MM.1S (cell line): ENCODE results near the gene FAM219A.

ENCODE experiments used
- EZH2 ChIP-seq: fragments of 300-600 bp; sonication (generic); optimal IDR thresholded peaks from 2 replicates; pipeline ENCODE3; 2017; ENCODE audit warnings: low read depth, mild to moderate bottlenecking, antibody characterized with exemption, low read length, mixed read lengths
- TF ChIP-seq, protein P1 (sequence below): fragments of 300-600 bp; sonication (generic); IDR thresholded peaks from 2 replicates; pipeline ENCODE4 v1.5.1; 2016; ENCODE audit warnings: antibody characterized with exemption, low read length, mixed read lengths

DNA sequence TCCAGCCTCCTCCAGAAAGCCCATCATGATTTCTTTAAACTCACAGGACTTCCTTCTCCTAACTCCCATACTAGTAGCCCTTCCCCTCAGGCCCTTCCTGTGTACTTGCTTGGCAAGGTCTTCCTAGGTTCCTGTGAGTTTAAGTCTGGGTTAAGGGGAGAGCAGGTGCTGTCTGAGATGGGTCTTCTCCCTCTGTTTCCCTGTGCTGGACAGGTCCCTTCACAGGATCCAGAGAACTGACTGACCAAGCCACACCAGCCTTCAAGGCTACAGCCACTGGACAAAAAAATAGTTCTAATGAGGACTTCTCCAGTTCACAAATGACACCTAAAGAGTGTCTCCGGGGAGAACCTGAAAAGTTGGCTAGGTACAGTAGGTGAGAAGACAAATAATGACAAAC is 52.2 kb downstream of the FAM219A start:
- TF ChIP-seq, protein P1, sequence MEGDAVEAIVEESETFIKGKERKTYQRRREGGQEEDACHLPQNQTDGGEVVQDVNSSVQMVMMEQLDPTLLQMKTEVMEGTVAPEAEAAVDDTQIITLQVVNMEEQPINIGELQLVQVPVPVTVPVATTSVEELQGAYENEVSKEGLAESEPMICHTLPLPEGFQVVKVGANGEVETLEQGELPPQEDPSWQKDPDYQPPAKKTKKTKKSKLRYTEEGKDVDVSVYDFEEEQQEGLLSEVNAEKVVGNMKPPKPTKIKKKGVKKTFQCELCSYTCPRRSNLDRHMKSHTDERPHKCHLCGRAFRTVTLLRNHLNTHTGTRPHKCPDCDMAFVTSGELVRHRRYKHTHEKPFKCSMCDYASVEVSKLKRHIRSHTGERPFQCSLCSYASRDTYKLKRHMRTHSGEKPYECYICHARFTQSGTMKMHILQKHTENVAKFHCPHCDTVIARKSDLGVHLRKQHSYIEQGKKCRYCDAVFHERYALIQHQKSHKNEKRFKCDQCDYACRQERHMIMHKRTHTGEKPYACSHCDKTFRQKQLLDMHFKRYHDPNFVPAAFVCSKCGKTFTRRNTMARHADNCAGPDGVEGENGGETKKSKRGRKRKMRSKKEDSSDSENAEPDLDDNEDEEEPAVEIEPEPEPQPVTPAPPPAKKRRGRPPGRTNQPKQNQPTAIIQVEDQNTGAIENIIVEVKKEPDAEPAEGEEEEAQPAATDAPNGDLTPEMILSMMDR = no peak
- TF ChIP-seq EZH2 = no peak
